B cell (primary cell): ENCODE measurements around the gene TBC1D1.

Experiments
- CTCF ChIP-seq: fragments of 200-600 bp; IDR thresholded peaks from one replicate; pipeline ENCODE4 v1.8.0; 2022; ENCODE audit warnings: antibody characterized with exemption, mild to moderate bottlenecking
- EZH2 ChIP-seq: IDR thresholded peaks from 2 replicates; pipeline ENCODE4 v1.6.1; 2012; ENCODE audit warnings: borderline replicate concordance, low read depth, mild to moderate bottlenecking, moderate library complexity, low read length; ENCODE audit not compliant: insufficient read depth, poor library complexity, severe bottlenecking

- TF ChIP-seq CTCF (no peak), EZH2 (no peak)
Observed at GRCh38 chr4:38163216-38164006, 272.5 kb downstream of the TBC1D1 start.
